Hematopoietic multipotent progenitor cell treated with erythropoietin and hydrocortisone succinate and interleukin-3 and kit ligand, for 6 days (in vitro differentiated cells): ENCODE measurements around the gene KREMEN1.

ENCODE experiments used
- DNase-seq: peaks from one replicate; pipeline ENCODE4 v3.0.0-alpha.2; 2015

The KREMEN1 gene

GRCh38 chr22:29049655-29050263 is 23.1 kb upstream of the KREMEN1 start:
- no peak for DNase-seq

- no peak for DNase-seq
Observed at GRCh38 chr22:29050457-29050856, 22.4 kb upstream of the KREMEN1 start.

GRCh38 chr22:29053048-29053702 is 19.7 kb upstream of the KREMEN1 start:
- no peak for DNase-seq

- DNase-seq: no peak
Observed at GRCh38 chr22:29054251-29054767, 18.5 kb upstream of the KREMEN1 start.

- no peak for DNase-seq
Observed at GRCh38 chr22:29055192-29055830, 17.5 kb upstream of the KREMEN1 start.

- DNase-seq: no peak
Observed at GRCh38 chr22:29056472-29056871, 16.4 kb upstream of the KREMEN1 start.

GRCh38 chr22:29060251-29060869 is 12.5 kb upstream of the KREMEN1 start:
- DNase-seq: no peak

- no peak for DNase-seq
Observed at GRCh38 chr22:29060931-29061330, 11.9 kb upstream of the KREMEN1 start.

GRCh38 chr22:29061773-29062172 is 11.1 kb upstream of the KREMEN1 start, which contains the start of gene C22orf31:
Gene C22orf31 (minus strand): TSS chr22:29061831. CDS start chr22:29061792, 39 bp downstream.
- DNase-seq: no peak

GRCh38 chr22:29062286-29062821 is 10.5 kb upstream of the KREMEN1 start:
- no peak for DNase-seq

- no peak for DNase-seq
Observed at GRCh38 chr22:29065468-29066190, 7.2 kb upstream of the KREMEN1 start.

GRCh38 chr22:29069463-29069862 is 3.4 kb upstream of the KREMEN1 start:
- DNase-seq: no peak

- DNase-seq: no peak
Observed at GRCh38 chr22:29070490-29070889, 2.3 kb upstream of the KREMEN1 start.

GRCh38 chr22:29071261-29072045 is 1.4 kb upstream of the KREMEN1 start:
- DNase-seq: peak; percentile 88

- DNase-seq: peak; percentile 91
Observed at GRCh38 chr22:29072193-29072978, 449 bp upstream of the KREMEN1 start.

GRCh38 chr22:29073618-29074275 is 912 bp downstream of the KREMEN1 start:
- peak; percentile 58 for DNase-seq

- DNase-seq: no peak
Observed at GRCh38 chr22:29074276-29074772, 1.5 kb downstream of the KREMEN1 start.

GRCh38 chr22:29078036-29078868 is 5.4 kb downstream of the KREMEN1 start:
- DNase-seq: no peak

- DNase-seq: no peak
Observed at GRCh38 chr22:29078869-29079207, 6.0 kb downstream of the KREMEN1 start.
